ENCODE results near the gene ACTA1. TPM values are rescaled to one million over a fixed set of nuclear protein-coding genes. Genes with fewer than 3 reads are reported as not detected.

ACTA1 gene
- total RNA-seq, 1 donor from 2014 or later, result 0.32 TPM

GRCh38 chr1:229461032-229461668, 27.3 kb upstream of the ACTA1 start:
- Histone ChIP-seq H3K4me3 (no peak overlapping the region), H3K27ac (no peak overlapping the region), H3K4me1 (no peaks in the 10 kb centered on the region), H3K9me3 (no peaks in the 10 kb centered on the region), H3K27me3 (ENCODE audit: low read depth) (no peaks in the 10 kb centered on the region), H3K36me3 (peaks cover 100% of the 10 kb centered on the region)
- no peak for TF ChIP-seq CTCF (IDR thresholded peaks at IDR 0.05)
- ATAC-seq (no peak), DNase-seq (no peak)
- intact Hi-C loops (cut with DNase I), result no loop called here

GRCh38 chr1:229459815-229460214, 25.9 kb upstream of the ACTA1 start:
- Histone ChIP-seq H3K36me3 (peaks cover 98% of the 10 kb centered on the region), H3K9me3 (no peaks in the 10 kb centered on the region), H3K27me3 (ENCODE audit: low read depth) (no peaks in the 10 kb centered on the region), H3K4me1 (no peaks in the 10 kb centered on the region), H3K4me3 (no peak overlapping the region), H3K27ac (no peak overlapping the region)
- intact Hi-C loops (cut with DNase I), result no loop called here
- ATAC-seq (no peak), DNase-seq (no peak)
- TF ChIP-seq CTCF (IDR thresholded peaks at IDR 0.05), result no peak

GRCh38 chr1:229457436-229457835, 23.5 kb upstream of the ACTA1 start:
- Histone ChIP-seq H3K27me3 (ENCODE audit: low read depth) (no peaks in the 10 kb centered on the region), H3K4me1 (no peaks in the 10 kb centered on the region), H3K4me3 (no peak overlapping the region), H3K27ac (no peak overlapping the region), H3K36me3 (peaks cover 90% of the 10 kb centered on the region), H3K9me3 (no peaks in the 10 kb centered on the region)
- ATAC-seq (no peak), DNase-seq (no peak)
- no peak for TF ChIP-seq CTCF (IDR thresholded peaks at IDR 0.05)
- intact Hi-C loops (cut with DNase I), result no loop called here

GRCh38 chr1:229456016-229456415, 22.1 kb upstream of the ACTA1 start:
- intact Hi-C loops (cut with DNase I), result no loop called here
- Histone ChIP-seq H3K4me1 (no peaks in the 10 kb centered on the region), H3K27me3 (ENCODE audit: low read depth) (no peaks in the 10 kb centered on the region), H3K4me3 (no peak overlapping the region), H3K36me3 (peaks cover 90% of the 10 kb centered on the region), H3K9me3 (no peaks in the 10 kb centered on the region), H3K27ac (no peak overlapping the region)
- DNase-seq (no peak), ATAC-seq (no peak)
- TF ChIP-seq CTCF (IDR thresholded peaks at IDR 0.05), result no peak

- H3K4me3 ChIP-seq, result no peak overlapping the region
- intact Hi-C loops (cut with DNase I), result no loop called here
- DNase-seq (no peak), ATAC-seq (no peak)
- H3K27ac ChIP-seq, result no peak overlapping the region
- TF ChIP-seq CTCF (IDR thresholded peaks at IDR 0.05), result no peak
- H3K9me3 ChIP-seq, result no peaks in the 10 kb centered on the region
- peaks cover 85% of the 10 kb centered on the region for H3K36me3 ChIP-seq
- H3K27me3 ChIP-seq (ENCODE audit: low read depth), result no peaks in the 10 kb centered on the region
- no peaks in the 10 kb centered on the region for H3K4me1 ChIP-seq
Observed at GRCh38 chr1:229454056-229454455, 20.2 kb upstream of the ACTA1 start.
